Right cardiac atrium (tissue), 5 donors: ENCODE measurements around the gene CLEC16A. TPM values are rescaled to one million over a fixed set of nuclear protein-coding genes. Genes with fewer than 3 reads are reported as not detected.
"Not testable (repeated sequence)": the region's sequence is repeated elsewhere in the genome, so short reads cannot be mapped to it uniquely, and the experiment has no call there.

ENCODE experiments used
- ATAC-seq, 2 donors: fragments of 200-7000 bp; cut with Tn5 transposase; one replicate each; pipeline versions ENCODE4 v1.8.0 to v1.9.1; 2020; ENCODE audit warnings: moderate library complexity in 2 of 2, mild to moderate bottlenecking in 1 of 2
- DNase-seq, 3 donors: peaks; one replicate each; pipeline ENCODE4 v3.0.0-alpha.2; 2020
- H3K27ac ChIP-seq: one replicate; pipeline ENCODE4 v1.5.1; 2013; ENCODE audit warnings: mild to moderate bottlenecking, low read length, control low read depth, moderate library complexity
- H3K27me3 ChIP-seq: one replicate; pipeline ENCODE4 v1.6.1; 2013; ENCODE audit not compliant: control insufficient read depth, insufficient read depth
- H3K4me1 ChIP-seq: one replicate; pipeline ENCODE4 v1.6.1; 2013; ENCODE audit warnings: low read length; ENCODE audit not compliant: control insufficient read depth, insufficient read depth
- H3K4me3 ChIP-seq: one replicate; pipeline ENCODE4 v1.5.1; 2013; ENCODE audit warnings: low read length, control low read depth
- H3K9me3 ChIP-seq: one replicate; pipeline ENCODE4 v1.6.1; 2013; ENCODE audit warnings: low read length; ENCODE audit not compliant: control insufficient read depth
- WGBS: extraction: QIAGEN DNeasy Blood & Tissue Kit; methylation state at CpG from one replicate; pipeline ENCODE4 v1.1.7; 2013; 5-methylcytosine and 5-hydroxymethylcytosine counted together
- intact Hi-C, 4 donors: fragments of 100-400 bp; cut with DNase I; formaldehyde crosslinking; loops; one replicate each; pipeline versions ENCODE4 v1.11.0 to v1.14.0; 2022 to 2023
- polyA plus RNA-seq: library from polyadenylated mRNA; stranded (reverse); fragments of 200-250 nt; gene quantifications from one replicate; pipeline ENCODE4 v1.2.3, GENCODE V29; 2013
- total RNA-seq, 4 donors: library from RNA; stranded (reverse); fragmentation: NEBNext Ultra II Directional; extraction: Animal tissue kit (Norgen Biotek cat#: 25700); gene quantifications; one replicate each; pipeline ENCODE4 v1.2.1, GENCODE V29; 2021
- donor health status: healthy with polysubstance abuse.
- donor health status: DM: no; HTN: yes; CAD: no.
- donor health status: DM: no; HTN: no; CAD: no.
- donor health status: DM: no; HTN: yes; CAD: no; lungs with severe emphysema.
- donor health status: DM: yes; HTN: yes; CAD: no.

Gene CLEC16A
- total and polyA plus RNA-seq, 5 donors: 14.9 to 31.5 (median 29.2) TPM

DNA sequence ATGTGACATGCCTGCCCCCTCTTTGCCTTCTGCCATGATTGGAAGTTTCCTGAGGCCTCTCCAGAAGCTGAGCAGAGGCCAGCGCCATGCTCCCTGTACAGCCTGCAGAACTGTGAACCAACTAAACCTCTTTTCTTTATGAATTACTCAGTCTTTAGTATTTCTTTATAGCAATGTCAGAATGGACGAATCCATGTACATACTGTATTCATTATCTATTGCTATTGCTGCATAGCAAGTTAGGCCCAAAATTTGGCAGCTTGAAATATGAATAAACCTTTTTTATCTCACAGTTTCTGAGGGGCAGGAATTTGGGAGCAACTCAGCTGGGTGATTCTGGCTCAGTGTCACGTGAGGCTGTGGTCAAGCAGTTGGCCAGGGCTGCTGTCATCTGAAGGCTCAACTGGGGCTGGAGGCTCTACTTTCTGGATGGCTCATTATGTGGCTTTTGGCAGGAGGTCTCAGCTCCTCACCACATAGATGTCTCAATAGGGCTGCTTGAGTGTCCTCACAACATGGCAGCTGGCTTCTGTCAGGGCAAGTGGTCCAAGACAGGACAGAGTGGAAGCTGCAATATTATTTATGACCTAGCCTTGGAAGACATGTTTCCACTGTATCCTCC, 271.7 kb downstream of the CLEC16A start:
- Histone ChIP-seq H3K4me3 (no peak overlapping the region), H3K27me3 (no peaks in the 10 kb centered on the region), H3K9me3 (peaks cover 4% of the 10 kb centered on the region), H3K4me1 (no peaks in the 10 kb centered on the region), H3K27ac (no peak overlapping the region)
- 93% methylated on average over 3 of the region's 3 CpGs for WGBS
- intact Hi-C loops: no loop called here
- ATAC-seq (no peak), DNase-seq (no peak)

- intact Hi-C loops: no loop called here
- DNase-seq (no peak), ATAC-seq (no peak)
- 57% methylated on average over 3 of the region's 3 CpGs for WGBS
- no peak overlapping the region for H3K27ac ChIP-seq
- no peaks in the 10 kb centered on the region for H3K27me3 ChIP-seq
- H3K4me3 ChIP-seq: no peak overlapping the region
- H3K9me3 ChIP-seq: peaks cover 4% of the 10 kb centered on the region
- no peaks in the 10 kb centered on the region for H3K4me1 ChIP-seq
Measured at GRCh38 chr16:11217651-11218603, 273.6 kb downstream of the CLEC16A start.

DNA sequence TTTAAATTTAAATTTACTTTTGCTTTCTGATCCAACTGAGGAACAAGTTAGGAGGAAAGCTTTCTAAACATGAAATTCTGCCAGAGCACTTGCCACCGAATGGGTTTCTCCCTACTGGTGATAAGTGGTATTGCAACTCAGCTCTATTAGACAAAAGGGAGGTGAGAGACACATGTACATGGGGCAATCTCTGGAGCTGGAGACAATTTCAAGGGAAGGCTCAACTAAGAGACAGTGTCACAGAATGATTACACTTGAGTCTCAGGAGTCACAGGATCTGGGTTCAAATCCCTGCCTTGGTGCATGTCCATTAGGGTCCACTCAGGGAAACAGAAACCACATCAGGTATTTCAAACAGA, 274.2 kb downstream of the CLEC16A start:
- intact Hi-C loops: no loop called here
- WGBS: 79% methylated on average over 1 of the region's 1 CpG
- H3K9me3 ChIP-seq: peaks cover 4% of the 10 kb centered on the region

GRCh38 chr16:11219178-11219577, 274.8 kb downstream of the CLEC16A start:
- intact Hi-C loops: no loop called here
- H3K4me3 ChIP-seq: no peak overlapping the region
- H3K27me3 ChIP-seq: no peaks in the 10 kb centered on the region
- DNase-seq (no peak), ATAC-seq (no peak)
- H3K27ac ChIP-seq: no peak overlapping the region
- no peaks in the 10 kb centered on the region for H3K4me1 ChIP-seq
- H3K9me3 ChIP-seq: peaks cover 4% of the 10 kb centered on the region
- WGBS: 77% methylated on average over 4 of the region's 4 CpGs

More for the DNA sequence above, 274.2 kb downstream of the CLEC16A start:
- Histone ChIP-seq H3K27me3 (no peaks in the 10 kb centered on the region), H3K27ac (no peak overlapping the region), H3K4me1 (no peaks in the 10 kb centered on the region), H3K4me3 (no peak overlapping the region)
- DNase-seq: no peak
- no peak for ATAC-seq

GRCh38 chr16:11220507-11220906, 276.1 kb downstream of the CLEC16A start:
- H3K4me3 ChIP-seq, H3K27me3 ChIP-seq, H3K9me3 ChIP-seq, ATAC-seq, H3K4me1 ChIP-seq, H3K27ac ChIP-seq, DNase-seq, intact Hi-C loops: not testable (repeated sequence)
- 72% methylated on average over 2 of the region's 2 CpGs for WGBS

- Histone ChIP-seq H3K27ac (peak overlapping the region; percentile 73), H3K9me3 (no peaks in the 10 kb centered on the region)
Measured at GRCh38 chr16:11224096-11224893, 279.9 kb downstream of the CLEC16A start.

DNA sequence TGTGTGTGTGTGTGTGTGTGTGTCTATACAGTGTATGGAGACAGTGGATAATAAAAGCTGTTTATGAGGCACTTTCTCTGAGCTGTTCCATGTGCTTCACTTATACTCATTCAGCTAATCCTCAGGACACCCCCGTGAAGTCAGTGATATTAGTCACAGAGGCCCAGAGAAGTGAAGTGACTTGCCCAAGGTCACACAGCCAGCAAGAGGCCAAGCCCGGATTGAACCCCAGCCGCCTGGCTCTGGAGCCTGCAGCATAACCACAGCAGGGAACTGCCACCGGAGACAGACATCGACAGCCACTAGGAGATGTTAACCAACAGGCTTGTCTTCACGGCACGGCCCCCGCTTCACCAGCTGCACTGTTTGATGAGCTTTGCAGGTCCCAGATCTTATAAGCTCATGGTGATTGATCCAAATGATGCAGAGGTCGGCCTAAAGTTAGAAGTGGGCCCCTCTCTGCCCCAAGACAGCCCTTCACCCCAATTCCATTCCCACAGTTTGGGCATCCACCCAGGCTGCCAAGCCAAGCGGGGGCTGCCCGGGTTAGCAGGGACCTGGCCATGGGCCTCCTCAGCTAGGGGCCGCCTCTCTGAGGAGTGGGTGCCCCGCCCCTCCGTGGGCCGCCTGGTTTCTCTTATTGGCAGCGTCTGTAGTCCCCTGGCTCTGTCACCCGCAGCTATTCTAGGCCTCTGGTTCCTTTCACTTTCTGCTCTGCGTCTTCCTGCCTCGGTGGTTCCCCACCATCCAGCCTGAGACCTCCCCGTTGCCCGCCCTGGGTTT, 280.7 kb downstream of the CLEC16A start:
- Histone ChIP-seq H3K9me3 (no peaks in the 10 kb centered on the region), H3K27me3 (no peaks in the 10 kb centered on the region), H3K4me3 (no peak overlapping the region), H3K27ac (peak overlapping the region; percentile 73), H3K4me1 (peaks cover 9% of the 10 kb centered on the region)
- ATAC-seq (peak; percentile 27 to 49), DNase-seq (peak in 2 of 3 donors; percentile 74 to 78)
- 49% methylated on average over 21 of the region's 21 CpGs for WGBS
- intact Hi-C loops: no loop called here

More at GRCh38 chr16:11224096-11224893, 279.9 kb downstream of the CLEC16A start:
- peaks cover 9% of the 10 kb centered on the region for H3K4me1 ChIP-seq
- peak; percentile 79 to 94 (median 85) for DNase-seq
- ATAC-seq: peak; percentile 94 to 97
- intact Hi-C loops: no loop called here
- H3K27me3 ChIP-seq: no peaks in the 10 kb centered on the region
- no peak overlapping the region for H3K4me3 ChIP-seq
- WGBS: 41% methylated on average over 24 of the region's 24 CpGs

DNA sequence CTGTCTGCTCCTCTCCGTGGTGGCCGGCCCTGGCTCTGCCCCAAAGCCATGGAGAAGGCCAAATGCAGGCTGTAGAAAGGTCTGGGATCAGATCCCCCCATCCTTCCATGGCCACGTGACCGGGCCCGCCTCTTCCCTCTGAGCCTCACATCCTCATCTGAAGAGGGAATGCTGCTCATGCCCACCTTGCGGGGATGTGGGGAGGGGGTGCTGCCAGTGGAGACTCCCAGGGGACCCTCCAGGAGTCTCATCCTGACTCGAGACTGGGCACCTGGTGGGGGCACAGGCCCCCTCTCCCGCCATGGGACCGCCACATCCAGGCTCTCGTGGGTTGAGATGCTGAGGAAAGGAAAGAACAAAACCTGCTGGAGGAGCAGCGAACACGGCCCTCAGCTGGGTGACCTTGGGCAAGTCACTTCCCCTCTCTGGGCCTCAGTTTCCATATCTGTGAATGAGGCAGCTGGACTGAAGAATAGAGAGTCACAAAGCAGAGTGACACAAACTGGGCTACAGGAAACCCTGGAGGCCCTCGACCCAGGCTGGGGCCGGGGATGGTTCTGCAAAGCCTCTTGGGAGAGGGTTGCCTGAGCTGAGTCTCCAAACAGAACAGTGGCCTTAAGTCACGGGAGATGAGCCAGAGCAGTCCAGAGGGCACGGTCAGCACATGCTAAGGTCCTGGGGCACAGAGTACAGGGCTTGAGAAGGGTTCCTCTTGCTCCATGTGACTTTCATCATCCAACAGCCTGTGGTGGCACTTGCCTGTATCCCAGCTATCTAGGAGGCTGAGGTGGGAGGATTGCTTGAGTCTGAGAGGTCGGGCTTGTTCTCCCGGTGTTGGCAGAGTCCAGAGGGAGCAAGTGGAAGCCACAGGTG, 281.5 kb downstream of the CLEC16A start:
- ATAC-seq: peak in 1 of 2 donors; percentile 3
- intact Hi-C loops: no loop called here
- H3K27me3 ChIP-seq: no peaks in the 10 kb centered on the region
- H3K27ac ChIP-seq: no peak overlapping the region
- 76% methylated on average over 18 of the region's 18 CpGs for WGBS
- no peaks in the 10 kb centered on the region for H3K9me3 ChIP-seq
- H3K4me1 ChIP-seq: peaks cover 9% of the 10 kb centered on the region
- H3K4me3 ChIP-seq: no peak overlapping the region
- peak in 1 of 3 donors; percentile 28 for DNase-seq

GRCh38 chr16:11229432-11229831, 285.1 kb downstream of the CLEC16A start:
- intact Hi-C loops: no loop called here
- WGBS: 83% methylated on average over 5 of the region's 5 CpGs
- Histone ChIP-seq H3K27ac (no peak overlapping the region), H3K9me3 (no peaks in the 10 kb centered on the region), H3K4me3 (no peak overlapping the region), H3K4me1 (peaks cover 9% of the 10 kb centered on the region), H3K27me3 (no peaks in the 10 kb centered on the region)
- DNase-seq (no peak), ATAC-seq (no peak)
